Mesendoderm (in vitro differentiated cells): ENCODE measurements around the gene TCFL5.
A peak's percentile ranks its signal among the peaks of the same experiment; 100 is the strongest.

Experiments used
- DNase-seq: peaks from one replicate; pipeline ENCODE4 v3.0.0; 2013
- H2AK5ac ChIP-seq: 2 replicates; pipeline ENCODE4 v1.6.1; 2013; ENCODE audit warnings: low read length, inconsistent platforms
- H2BK120ac ChIP-seq: 2 replicates; pipeline ENCODE4 v1.6.1; 2013; ENCODE audit warnings: low read depth, mild to moderate bottlenecking, low read length, moderate library complexity, mixed read lengths
- H2BK15ac ChIP-seq: replicated peaks from 2 replicates; pipeline ENCODE4 v1.6.1; 2013; ENCODE audit warnings: low read depth, mild to moderate bottlenecking, moderate library complexity
- H2BK5ac ChIP-seq: 2 replicates; pipeline ENCODE4 v1.6.1; 2013; ENCODE audit warnings: low read length, inconsistent platforms
- H3K18ac ChIP-seq: 2 replicates; pipeline ENCODE4 v1.6.1; 2013; ENCODE audit warnings: mild to moderate bottlenecking, low read length, mixed read lengths
- H3K23ac ChIP-seq: one replicate; pipeline ENCODE4 v1.6.1; 2013; ENCODE audit warnings: low read length
- H3K27ac ChIP-seq: 2 replicates; pipeline ENCODE4 v1.5.1; 2013; ENCODE audit warnings: low read depth, mild to moderate bottlenecking, inconsistent platforms, low read length, moderate library complexity
- H3K27me3 ChIP-seq: 2 replicates; pipeline ENCODE4 v1.6.1; 2013; ENCODE audit warnings: low read length, control low read depth, mild to moderate bottlenecking, inconsistent platforms; ENCODE audit not compliant: insufficient read depth, poor library complexity
- H3K36me3 ChIP-seq: 2 replicates; pipeline ENCODE4 v1.6.1; 2013; ENCODE audit warnings: low read length, inconsistent platforms; ENCODE audit not compliant: control insufficient read depth, insufficient read depth
- H3K4ac ChIP-seq: one replicate; pipeline ENCODE4 v1.6.1; 2013; ENCODE audit warnings: low read depth, mild to moderate bottlenecking, low read length, moderate library complexity
- H3K4me1 ChIP-seq: 2 replicates; pipeline ENCODE4 v1.6.1; 2013; ENCODE audit warnings: low read depth, low read length, inconsistent platforms; ENCODE audit not compliant: control insufficient read depth
- H3K4me2 ChIP-seq: 2 replicates; pipeline ENCODE4 v1.6.1; 2013; ENCODE audit warnings: low read length
- H3K4me3 ChIP-seq: 2 replicates; pipeline ENCODE4 v1.5.1; 2013; ENCODE audit warnings: mild to moderate bottlenecking, low read length
- H3K56ac ChIP-seq: one replicate; pipeline ENCODE4 v1.6.1; 2013; ENCODE audit warnings: low read length
- H3K79me1 ChIP-seq: 2 replicates; pipeline ENCODE4 v1.6.1; 2013; ENCODE audit warnings: low read length, inconsistent platforms
- H3K79me2 ChIP-seq: 2 replicates; pipeline ENCODE4 v1.6.1; 2013; ENCODE audit warnings: mild to moderate bottlenecking, low read length; ENCODE audit not compliant: control insufficient read depth, insufficient read depth
- H3K9ac ChIP-seq: 2 replicates; pipeline ENCODE4 v1.6.1; 2013; ENCODE audit warnings: low read length, inconsistent platforms
- H4K5ac ChIP-seq: one replicate; pipeline ENCODE4 v1.6.1; 2013; ENCODE audit warnings: low read length
- H4K8ac ChIP-seq: one replicate; pipeline ENCODE4 v1.6.1; 2013; ENCODE audit warnings: low read depth, mild to moderate bottlenecking, control low read depth, low read length, moderate library complexity
- WGBS: extraction: QIAGEN DNeasy Blood & Tissue Kit; methylation state at CpG from one replicate; pipeline ENCODE4 v1.1.7; 2013; ENCODE audit warnings: low lambda C conversion rate, missing lambda C conversion rate; ENCODE audit not compliant: insufficient coverage; ENCODE audit errors: extremely low coverage; 5-methylcytosine and 5-hydroxymethylcytosine counted together

TCFL5 gene

DNA sequence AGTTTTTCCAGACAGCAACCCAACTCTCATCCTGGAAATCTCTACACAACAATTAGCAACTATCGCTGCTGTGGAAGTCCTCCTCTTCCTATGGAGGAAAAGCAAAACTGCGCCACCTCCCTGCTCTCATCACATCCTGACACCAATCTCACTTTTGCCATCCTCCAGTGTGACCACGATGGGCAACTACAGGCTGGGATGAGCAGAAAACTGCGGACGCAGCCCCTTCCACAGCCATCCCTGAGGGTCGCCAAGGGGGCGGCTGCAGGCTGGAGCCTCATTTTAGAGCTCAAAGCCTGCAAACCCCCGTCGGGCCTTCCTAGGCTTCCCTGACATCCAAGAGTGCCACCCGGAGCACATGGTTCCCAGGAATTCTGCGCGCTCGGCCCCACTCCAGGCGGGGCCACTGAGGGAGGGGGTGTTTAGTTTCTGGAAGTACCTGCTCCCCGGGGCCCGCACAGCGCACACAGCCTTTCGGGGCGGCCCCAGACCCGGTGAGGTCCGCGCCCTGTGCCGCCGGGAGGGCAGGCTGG, 1.2 kb downstream of the TCFL5 start:
- H3K27ac ChIP-seq: no peak overlapping the region

DNA sequence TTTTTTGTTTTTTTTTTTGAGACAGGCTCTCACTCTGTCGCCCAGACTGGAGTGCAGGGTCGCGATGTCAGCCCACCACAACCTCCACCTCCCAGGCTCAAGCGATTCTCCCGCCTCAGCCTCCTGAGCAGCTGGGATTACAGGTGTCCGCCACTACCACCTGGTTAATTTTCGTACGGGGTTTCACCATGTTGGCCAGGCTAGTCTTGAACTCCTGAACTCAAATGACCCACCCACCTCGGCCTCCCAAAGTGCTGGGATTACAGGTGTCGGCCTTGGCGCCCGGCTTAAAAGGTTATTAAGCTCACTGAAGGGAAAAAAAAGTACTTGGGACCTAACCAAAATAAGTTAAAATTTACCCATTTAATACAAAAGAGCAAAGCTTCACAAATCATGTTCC, 1.9 kb downstream of the TCFL5 start:
- Histone ChIP-seq H3K9ac (no peak overlapping the region), H4K5ac (no peak overlapping the region), H4K8ac (no peak overlapping the region), H3K4ac (no peak overlapping the region), H2AK5ac (no peak overlapping the region), H3K36me3 (peaks cover 3% of the 10 kb centered on the region), H2BK120ac (no peak overlapping the region), H3K56ac (no peak overlapping the region), H3K79me1 (no peaks in the 10 kb centered on the region), H3K4me1 (peaks cover 4% of the 10 kb centered on the region), H3K4me3 (no peak overlapping the region), H3K79me2 (no peaks in the 10 kb centered on the region), H2BK5ac (no peak overlapping the region), H2BK15ac (no peak overlapping the region), H3K27ac (no peak overlapping the region), H3K18ac (no peak overlapping the region), H3K4me2 (no peak overlapping the region), H3K23ac (no peak overlapping the region), H3K27me3 (no peaks in the 10 kb centered on the region)
- no peak for DNase-seq
- WGBS: no CpG with 5 or more reads among the region's 12 CpGs

More for the DNA sequence above, 1.2 kb downstream of the TCFL5 start:
- H3K23ac ChIP-seq: peak overlapping the region; percentile 66
- peak overlapping the region; percentile 74 for H3K56ac ChIP-seq
- H2BK5ac ChIP-seq: no peak overlapping the region
- peaks cover 3% of the 10 kb centered on the region for H3K36me3 ChIP-seq
- H2BK15ac ChIP-seq: no peak overlapping the region
- peak overlapping the region; percentile 90 for H3K4ac ChIP-seq
- no peaks in the 10 kb centered on the region for H3K27me3 ChIP-seq
- no peak overlapping the region for H2AK5ac ChIP-seq
- H2BK120ac ChIP-seq: no peak overlapping the region
- no peak overlapping the region for H4K5ac ChIP-seq
- no peaks in the 10 kb centered on the region for H3K79me2 ChIP-seq
- no CpG with 5 or more reads among the region's 24 CpGs for WGBS
- H3K18ac ChIP-seq: peak overlapping the region; percentile 88
- H3K9ac ChIP-seq: peak overlapping the region; percentile 67
- H3K4me3 ChIP-seq: peak overlapping the region; percentile 37
- no peak overlapping the region for H4K8ac ChIP-seq
- H3K4me1 ChIP-seq: peaks cover 4% of the 10 kb centered on the region
- H3K4me2 ChIP-seq: peak overlapping the region; percentile 85
- H3K79me1 ChIP-seq: no peaks in the 10 kb centered on the region
- peak; percentile 39 for DNase-seq

DNA sequence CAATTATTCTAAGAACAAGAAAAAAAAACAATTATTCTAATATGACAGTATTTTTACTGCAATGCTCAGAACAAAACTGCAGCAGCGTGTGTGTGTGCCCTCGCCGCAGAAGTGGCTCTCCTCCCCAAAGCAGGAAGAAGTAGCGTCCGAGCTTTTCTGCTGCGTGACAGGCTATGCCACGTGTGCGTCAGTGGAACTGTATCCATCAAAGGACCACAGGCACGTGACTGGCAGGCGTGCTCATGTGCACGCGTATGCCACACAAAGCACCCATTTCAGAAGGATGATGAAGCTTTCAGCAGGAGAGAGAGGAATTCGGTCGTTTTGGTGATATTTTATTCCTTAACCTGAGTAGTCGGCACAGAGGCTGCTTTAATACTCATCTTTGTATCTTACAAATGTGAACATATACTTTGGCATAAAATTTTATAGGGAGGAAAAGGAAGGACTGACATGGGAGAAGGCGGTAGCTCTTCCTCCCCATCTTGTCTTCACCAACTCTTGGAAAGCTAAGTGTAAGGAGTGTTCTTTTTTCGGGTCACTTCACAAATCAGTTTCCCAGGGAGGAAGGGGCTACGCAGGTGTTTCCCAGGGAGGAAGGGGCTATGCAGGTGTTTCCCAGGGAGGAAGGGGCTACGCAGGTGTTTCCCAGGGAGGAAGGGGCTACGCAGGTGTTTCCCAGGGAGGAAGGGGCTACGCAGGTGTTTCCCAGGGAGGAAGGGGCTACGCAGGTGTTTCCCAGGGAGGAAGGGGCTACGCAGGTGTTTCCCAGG, 3.4 kb downstream of the TCFL5 start:
- Histone ChIP-seq H2AK5ac (no peak overlapping the region), H3K79me1 (no peaks in the 10 kb centered on the region), H3K27me3 (no peaks in the 10 kb centered on the region), H3K79me2 (no peaks in the 10 kb centered on the region), H2BK120ac (no peak overlapping the region), H4K8ac (no peak overlapping the region), H2BK5ac (no peak overlapping the region), H3K56ac (no peak overlapping the region), H4K5ac (no peak overlapping the region), H3K9ac (no peak overlapping the region), H3K36me3 (peaks cover 3% of the 10 kb centered on the region), H3K4ac (no peak overlapping the region), H3K4me2 (no peak overlapping the region), H3K18ac (no peak overlapping the region), H3K4me3 (no peak overlapping the region), H3K23ac (no peak overlapping the region), H3K27ac (no peak overlapping the region), H3K4me1 (peaks cover 4% of the 10 kb centered on the region), H2BK15ac (no peak overlapping the region)
- WGBS: no CpG with 5 or more reads among the region's 23 CpGs
- DNase-seq: no peak

DNA sequence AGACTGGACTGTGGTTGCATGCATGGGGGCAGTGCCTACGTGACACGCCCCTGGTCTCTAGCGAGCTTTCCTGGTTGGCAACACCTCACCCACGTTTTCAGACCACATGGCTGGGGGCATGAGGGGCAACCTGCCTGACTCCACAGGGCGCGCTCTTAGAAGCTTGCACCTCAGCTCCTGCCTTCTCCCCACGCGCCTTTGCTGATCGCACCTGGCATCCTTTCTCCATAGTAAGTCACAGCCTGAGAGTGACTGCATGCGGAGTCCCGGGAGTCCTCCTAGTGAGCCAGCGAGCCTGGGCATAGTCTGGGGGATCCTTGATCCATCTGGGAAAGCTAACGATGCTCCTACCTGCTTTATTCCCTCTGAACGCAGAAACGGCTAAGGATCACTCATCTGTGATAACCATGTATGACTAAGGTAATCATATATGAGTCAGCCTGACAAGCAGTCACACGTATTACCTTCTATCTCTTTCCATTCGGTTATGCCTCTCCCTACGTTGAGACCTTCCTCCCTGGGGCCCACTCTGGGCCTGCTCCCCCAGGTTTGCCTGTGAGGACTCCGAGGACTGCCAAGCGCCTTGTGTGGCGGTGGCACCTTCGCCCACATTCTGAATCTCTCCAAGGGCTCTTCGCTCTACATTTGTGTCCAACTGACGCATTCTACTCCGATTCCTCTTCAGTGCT, 4.5 kb downstream of the TCFL5 start:
- H3K79me2 ChIP-seq: no peaks in the 10 kb centered on the region
- H3K4me3 ChIP-seq: no peak overlapping the region
- no CpG with 5 or more reads among the region's 25 CpGs for WGBS
- H2BK5ac ChIP-seq: no peak overlapping the region
- no peak overlapping the region for H3K4me2 ChIP-seq
- no peak overlapping the region for H3K18ac ChIP-seq
- no peak overlapping the region for H3K4ac ChIP-seq
- H4K8ac ChIP-seq: no peak overlapping the region
- no peaks in the 10 kb centered on the region for H3K79me1 ChIP-seq
- peaks cover 3% of the 10 kb centered on the region for H3K36me3 ChIP-seq
- H2BK120ac ChIP-seq: no peak overlapping the region
- H3K23ac ChIP-seq: no peak overlapping the region
- no peak for DNase-seq
- H2BK15ac ChIP-seq: no peak overlapping the region
- no peaks in the 10 kb centered on the region for H3K27me3 ChIP-seq
- H3K9ac ChIP-seq: no peak overlapping the region
- H3K56ac ChIP-seq: no peak overlapping the region
- H4K5ac ChIP-seq: no peak overlapping the region
- H3K4me1 ChIP-seq: peaks cover 4% of the 10 kb centered on the region
- H3K27ac ChIP-seq: no peak overlapping the region
- no peak overlapping the region for H2AK5ac ChIP-seq

DNA sequence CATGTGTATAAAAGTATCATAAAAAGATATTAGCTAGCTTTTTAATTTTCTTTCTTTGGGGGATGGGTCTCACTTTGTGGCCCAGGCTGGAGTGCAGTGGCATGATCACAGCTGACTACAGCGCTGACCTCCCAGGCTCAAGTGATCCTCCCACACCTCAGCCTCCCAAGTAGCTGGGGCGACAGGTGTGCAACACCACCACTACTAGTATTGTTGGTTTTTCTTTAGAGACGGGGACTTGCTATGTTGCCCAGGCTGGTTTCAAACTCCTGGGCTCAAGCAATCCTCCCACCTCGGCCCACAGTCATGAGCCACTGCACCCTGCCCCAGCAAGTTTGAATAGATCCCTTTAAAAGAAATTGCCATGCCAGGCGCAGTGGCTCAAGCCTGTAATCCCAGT, 6.5 kb downstream of the TCFL5 start:
- H3K23ac ChIP-seq: no peak overlapping the region
- H3K4me3 ChIP-seq: no peak overlapping the region
- no peak overlapping the region for H2BK120ac ChIP-seq
- no peak overlapping the region for H3K18ac ChIP-seq
- H4K8ac ChIP-seq: no peak overlapping the region
- no peak overlapping the region for H3K56ac ChIP-seq
- H4K5ac ChIP-seq: no peak overlapping the region
- no peak overlapping the region for H2AK5ac ChIP-seq
- no peaks in the 10 kb centered on the region for H3K27me3 ChIP-seq
- DNase-seq: no peak
- H3K4ac ChIP-seq: no peak overlapping the region
- H3K4me2 ChIP-seq: no peak overlapping the region
- no peaks in the 10 kb centered on the region for H3K79me2 ChIP-seq
- H2BK15ac ChIP-seq: no peak overlapping the region
- H3K4me1 ChIP-seq: peaks cover 1% of the 10 kb centered on the region
- no peak overlapping the region for H2BK5ac ChIP-seq
- no peak overlapping the region for H3K9ac ChIP-seq
- no CpG with 5 or more reads among the region's 5 CpGs for WGBS
- H3K36me3 ChIP-seq: peaks cover 3% of the 10 kb centered on the region
- H3K27ac ChIP-seq: no peak overlapping the region
- no peaks in the 10 kb centered on the region for H3K79me1 ChIP-seq
